HG03095 (cell line): ENCODE results near the gene PTPN14.
"Not testable (repeated sequence)": the region's sequence is repeated elsewhere in the genome, so short reads cannot be mapped to it uniquely, and the experiment has no call there.

Experiments
- ATAC-seq: cut with Tn5 transposase; IDR thresholded peaks from one replicate; pipeline ENCODE4 v1.9.1; 2021; ENCODE audit warnings: moderate library complexity; ENCODE audit not compliant: unreplicated experiment

PTPN14 gene

GRCh38 chr1:214513394-214513793 is 38.0 kb downstream of the PTPN14 start:
- no peak for ATAC-seq

- no peak for ATAC-seq
Measured at GRCh38 chr1:214511639-214511998, 39.8 kb downstream of the PTPN14 start.

GRCh38 chr1:214510914-214511638 is 40.3 kb downstream of the PTPN14 start:
- no peak for ATAC-seq

DNA sequence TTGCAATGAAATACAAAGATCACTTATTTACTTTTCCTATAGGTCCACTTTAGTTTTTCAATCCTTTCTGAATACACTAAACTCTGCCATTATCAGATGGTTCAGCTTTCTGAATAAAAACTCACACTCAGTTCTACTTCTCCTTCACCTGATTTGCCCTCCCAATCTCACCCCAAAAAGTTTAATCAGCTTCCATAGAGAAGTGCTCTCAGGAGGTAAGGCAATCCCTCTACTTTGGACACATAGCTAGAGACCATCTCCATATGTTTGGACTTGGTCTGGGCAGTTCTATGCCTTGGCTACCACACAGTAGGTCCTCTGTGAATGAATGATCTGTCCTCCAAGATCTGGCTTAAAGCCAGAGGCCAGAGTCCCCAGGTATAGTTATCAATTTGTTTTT is 40.9 kb downstream of the PTPN14 start:
- no peak for ATAC-seq

DNA sequence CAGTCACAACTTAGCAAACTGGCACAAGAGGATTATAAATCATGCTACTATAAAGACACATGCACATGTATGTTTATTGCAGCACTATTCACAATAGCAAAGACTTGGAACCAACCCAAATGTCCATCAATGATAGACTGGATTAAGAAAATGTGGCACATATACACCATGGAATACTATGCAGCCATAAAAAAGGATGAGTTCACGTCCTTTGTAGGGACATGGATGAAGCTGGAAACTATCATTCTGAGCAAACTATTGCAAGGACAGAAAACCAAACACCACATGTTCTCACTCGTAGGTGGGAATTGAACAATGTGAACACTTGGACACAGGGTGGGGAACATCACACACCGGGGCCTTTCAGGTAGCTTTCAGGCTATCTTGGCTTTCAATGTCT is 41.8 kb downstream of the PTPN14 start:
- ATAC-seq: not testable (repeated sequence)

DNA sequence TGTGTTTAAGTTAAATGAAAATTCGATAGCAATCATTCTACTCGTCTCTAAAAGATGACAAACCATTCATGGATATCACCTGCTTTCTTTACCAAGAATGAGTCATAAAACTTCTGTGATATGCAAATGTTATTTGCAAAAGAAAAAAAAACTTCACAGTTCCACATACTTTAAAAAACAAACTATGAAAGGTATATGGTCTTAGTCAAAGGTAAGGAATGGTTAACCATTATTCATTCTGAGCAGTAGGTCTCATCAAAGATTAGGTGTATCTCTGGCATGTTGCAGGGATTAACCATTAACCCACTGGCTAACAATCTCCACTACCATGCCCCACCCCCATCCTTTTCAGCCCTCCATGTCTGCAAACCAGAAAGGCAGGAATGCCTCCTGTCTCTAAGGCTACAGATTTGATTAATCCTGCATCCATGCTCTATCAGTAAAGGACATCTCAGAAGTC is 44.4 kb downstream of the PTPN14 start:
- peak; percentile 66 for ATAC-seq

GRCh38 chr1:214505134-214505533 is 46.3 kb downstream of the PTPN14 start:
- no peak for ATAC-seq

DNA sequence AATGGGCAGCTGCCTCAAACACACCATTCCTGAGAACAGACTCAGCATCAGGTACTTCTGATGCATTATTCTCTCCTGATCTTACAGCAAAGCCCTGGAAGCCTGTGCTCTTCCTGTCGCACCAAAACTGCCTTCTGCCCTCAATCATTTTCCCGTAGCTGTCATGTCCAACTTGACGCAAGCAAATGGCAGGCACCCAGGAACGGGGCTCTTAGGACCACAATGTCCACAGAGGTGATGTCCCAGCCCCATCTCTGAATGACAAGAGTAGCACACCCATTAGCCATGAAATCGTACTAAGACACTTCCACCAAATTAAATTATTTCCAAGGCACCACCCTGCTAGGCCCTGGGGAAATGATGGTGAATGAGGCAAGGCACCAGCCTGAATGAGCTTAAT is 47.1 kb downstream of the PTPN14 start:
- ATAC-seq: no peak

DNA sequence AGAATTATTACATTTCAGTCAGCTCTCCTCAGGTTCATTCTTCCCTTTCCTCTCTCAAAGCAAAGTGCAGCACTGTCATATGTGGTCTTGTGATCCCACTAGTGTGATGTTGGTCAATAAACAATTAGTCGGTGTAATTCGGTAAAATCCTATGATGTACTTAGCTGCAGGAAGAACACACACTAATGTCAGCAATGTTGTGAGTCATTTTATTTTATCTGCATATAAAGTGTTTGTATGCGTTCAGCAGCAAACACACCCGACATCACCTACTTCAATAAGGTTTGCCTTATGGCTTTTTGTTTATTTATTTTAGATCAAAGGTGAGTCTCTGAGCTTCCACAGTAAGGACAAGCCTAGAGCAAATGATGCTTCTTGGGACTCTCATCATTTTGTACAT is 47.8 kb downstream of the PTPN14 start:
- no peak for ATAC-seq

- ATAC-seq: no peak
Measured at GRCh38 chr1:214500340-214501055, 50.9 kb downstream of the PTPN14 start.

- no peak for ATAC-seq
Measured at GRCh38 chr1:214499732-214500131, 51.7 kb downstream of the PTPN14 start.

DNA sequence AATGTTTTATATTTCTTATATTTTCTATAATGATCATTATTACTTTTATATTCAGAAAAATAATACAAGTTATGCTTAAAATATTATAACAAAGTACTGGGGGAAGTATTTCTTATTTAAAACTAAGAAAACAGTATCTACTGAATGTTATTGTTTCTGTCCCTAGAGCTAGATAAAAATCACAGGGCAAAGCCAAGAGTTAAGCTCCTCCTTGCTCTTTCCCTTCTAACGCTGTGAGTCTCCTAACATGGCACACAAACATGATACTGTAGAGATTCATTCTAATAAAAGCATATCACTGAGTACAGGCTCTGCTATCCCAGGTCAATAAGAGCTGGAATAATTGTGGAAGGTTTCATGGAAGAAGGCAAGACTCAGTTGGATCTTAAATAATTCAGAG is 53.4 kb downstream of the PTPN14 start:
- no peak for ATAC-seq

GRCh38 chr1:214496126-214496525 is 55.3 kb downstream of the PTPN14 start:
- no peak for ATAC-seq

- ATAC-seq: no peak
Measured at GRCh38 chr1:214494706-214495105, 56.7 kb downstream of the PTPN14 start.

- ATAC-seq: not testable (repeated sequence)
Measured at GRCh38 chr1:214494179-214494578, 57.2 kb downstream of the PTPN14 start.

- no peak for ATAC-seq
Measured at GRCh38 chr1:214493126-214493796, 58.1 kb downstream of the PTPN14 start.

DNA sequence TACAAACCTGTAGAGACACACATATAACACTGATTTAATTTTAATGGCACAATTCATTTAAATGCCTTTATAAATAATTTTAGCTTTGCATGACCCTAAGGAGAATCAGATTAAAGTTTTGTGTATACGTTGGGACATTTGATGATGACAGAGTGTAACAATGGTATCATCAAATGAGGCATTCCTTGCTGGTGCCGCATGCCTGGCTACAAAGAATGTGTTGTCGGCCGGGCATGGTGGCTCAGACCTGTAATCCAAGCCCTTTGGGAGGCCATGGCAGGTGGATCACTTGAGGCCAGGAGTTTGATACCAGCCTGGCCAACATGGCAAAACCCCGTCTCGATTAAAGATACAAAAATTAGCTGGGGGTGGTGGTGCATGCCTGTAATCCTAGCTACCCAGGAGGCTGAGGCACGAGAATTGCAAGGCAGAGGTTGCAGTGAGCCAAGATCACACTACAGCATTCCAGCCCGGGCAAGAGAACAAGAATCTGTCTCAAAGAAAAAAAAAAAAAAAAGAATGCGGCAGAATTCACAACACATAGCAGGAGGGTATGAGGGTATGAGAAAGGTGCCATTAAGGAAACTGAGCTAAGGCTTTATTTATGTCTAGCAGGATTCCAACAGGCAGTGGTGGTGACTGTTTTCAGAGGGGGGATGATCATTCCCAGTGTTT is 58.9 kb downstream of the PTPN14 start:
- no peak for ATAC-seq

DNA sequence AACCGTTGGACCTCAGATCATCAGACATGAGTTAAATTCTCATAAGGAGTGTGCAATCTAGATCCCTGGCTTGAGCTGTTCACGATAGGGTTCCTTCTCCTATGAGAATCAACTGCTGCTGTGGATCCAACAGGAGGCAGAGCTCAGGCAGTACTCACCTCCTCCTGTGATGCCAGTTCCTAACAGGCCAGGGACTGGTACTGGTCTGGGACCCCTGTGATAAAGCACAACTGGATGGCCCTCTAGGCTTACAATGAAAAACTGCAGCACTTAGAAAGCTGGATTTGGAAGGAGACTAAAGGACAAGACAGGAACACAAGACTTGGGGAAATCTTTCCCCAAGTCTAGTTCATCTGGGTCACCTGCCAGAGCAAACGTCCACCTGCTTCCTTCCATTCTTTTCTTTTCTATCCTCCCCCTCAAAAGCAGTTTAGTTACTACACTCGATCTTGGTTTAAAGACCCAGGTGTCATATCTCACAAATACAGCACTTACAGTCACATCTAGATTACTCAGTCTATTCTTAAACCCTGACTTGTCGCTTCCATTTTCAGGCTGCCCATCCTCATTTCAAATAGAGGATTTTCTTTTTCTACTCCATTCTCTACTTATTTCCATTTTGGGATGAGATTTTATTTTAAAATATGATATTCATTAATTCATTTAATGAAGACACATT is 59.8 kb downstream of the PTPN14 start:
- ATAC-seq: no peak

- ATAC-seq: no peak
Measured at GRCh38 chr1:214485151-214485550, 66.3 kb downstream of the PTPN14 start.

- not testable (repeated sequence) for ATAC-seq
Measured at GRCh38 chr1:214483180-214483579, 68.2 kb downstream of the PTPN14 start.
